Progenitor cell of endocrine pancreas (in vitro differentiated cells): ENCODE results near the gene HOXC13. TPM values are rescaled to one million over a fixed set of nuclear protein-coding genes. Genes with fewer than 3 reads are reported as not detected.

Experiments
- DNase-seq: peaks from one replicate; pipeline ENCODE4 v3.0.0; 2021; ENCODE audit warnings: low spot score; ENCODE audit not compliant: unreplicated experiment
- H3K27ac Mint-ChIP-seq: 2 replicates; pipeline ENCODE4 v1.8.0; 2021; ENCODE audit warnings: mild to moderate bottlenecking, moderate library complexity, mixed read lengths
- H3K27me3 Mint-ChIP-seq: 2 replicates; pipeline ENCODE4 v1.8.0; 2021; ENCODE audit warnings: mixed read lengths
- H3K36me3 Mint-ChIP-seq: 2 replicates; pipeline ENCODE4 v1.8.0; 2022; ENCODE audit warnings: mixed read lengths; ENCODE audit not compliant: insufficient read depth
- H3K4me1 Mint-ChIP-seq: 2 replicates; pipeline ENCODE4 v1.8.0; 2021; ENCODE audit warnings: low read depth, mixed read lengths
- H3K4me3 Mint-ChIP-seq: 2 replicates; pipeline ENCODE4 v1.8.0; 2021; ENCODE audit warnings: low read depth, mild to moderate bottlenecking, moderate library complexity, mixed read lengths
- H3K9me3 Mint-ChIP-seq: 2 replicates; pipeline ENCODE4 v1.8.0; 2021; ENCODE audit warnings: low read depth, mixed read lengths
- CTCF ChIP-seq: fragments of 200-600 bp; sonication (generic); IDR thresholded peaks from one replicate; pipeline ENCODE4 v1.5.0; 2021; ENCODE audit warnings: antibody characterized with exemption, mild to moderate bottlenecking; ENCODE audit not compliant: unreplicated experiment
- long read RNA-seq: library from polyadenylated mRNA; unstranded; transcript quantifications from one replicate; pipeline ENCODE4 v2.0.0, GENCODE V29; 2020
- total RNA-seq: library from RNA; stranded (reverse); gene quantifications from 2 replicates; pipeline ENCODE4 v1.2.1, GENCODE V29; 2021

Gene HOXC13
- not detected in 2 replicates for total RNA-seq
- long read RNA-seq: 0 reads

- H3K4me3 Mint-ChIP-seq: no peak within 1 kb of the TSS
- peaks cover 95% of the 10 kb centered on the region for H3K27me3 Mint-ChIP-seq
- H3K27ac Mint-ChIP-seq: no peak within 1 kb of the TSS
- no peaks in the 10 kb centered on the region for H3K9me3 Mint-ChIP-seq
- DNase-seq: peak; percentile 41
- no peak for TF ChIP-seq CTCF
- H3K36me3 Mint-ChIP-seq: no peaks in the 10 kb centered on the region
- H3K4me1 Mint-ChIP-seq: no peaks in the 10 kb centered on the region
These were observed at the start of gene HOXC13 for GRCh38 chr12:53938326-53939140. Gene HOXC13, plus strand, starts transcription at chr12:53938831. Its CDS starts 76 bp downstream, at chr12:53938907.

GRCh38 chr12:53890081-53890480 is 48.5 kb upstream of the HOXC13 start:
- Mint-ChIP-seq H3K4me3 (no peak overlapping the region), H3K4me1 (peaks cover 2% of the 10 kb centered on the region), H3K9me3 (no peaks in the 10 kb centered on the region), H3K27me3 (peaks cover 81% of the 10 kb centered on the region), H3K36me3 (no peaks in the 10 kb centered on the region), H3K27ac (no peak overlapping the region)
- no peak for DNase-seq
- TF ChIP-seq CTCF: no peak

- Mint-ChIP-seq H3K4me1 (peaks cover under 1% of the 10 kb centered on the region), H3K36me3 (no peaks in the 10 kb centered on the region), H3K27ac (no peak overlapping the region), H3K9me3 (no peaks in the 10 kb centered on the region), H3K27me3 (peaks cover 88% of the 10 kb centered on the region), H3K4me3 (no peak overlapping the region)
- DNase-seq: no peak
- TF ChIP-seq CTCF: no peak
These were observed 45.8 kb upstream of the HOXC13 start for GRCh38 chr12:53892762-53893395.

- H3K4me1 Mint-ChIP-seq: no peaks in the 10 kb centered on the region
- no peaks in the 10 kb centered on the region for H3K9me3 Mint-ChIP-seq
- peaks cover 79% of the 10 kb centered on the region for H3K27me3 Mint-ChIP-seq
- H3K4me3 Mint-ChIP-seq: no peak overlapping the region
- no peak for DNase-seq
- TF ChIP-seq CTCF: no peak
- no peaks in the 10 kb centered on the region for H3K36me3 Mint-ChIP-seq
- H3K27ac Mint-ChIP-seq: no peak overlapping the region
These were observed 39.4 kb upstream of the HOXC13 start for GRCh38 chr12:53899230-53899629.

GRCh38 chr12:53907103-53907502 is 31.5 kb upstream of the HOXC13 start:
- H3K9me3 Mint-ChIP-seq: no peaks in the 10 kb centered on the region
- H3K27ac Mint-ChIP-seq: no peak overlapping the region
- no peak for DNase-seq
- no peak for TF ChIP-seq CTCF
- no peak overlapping the region for H3K4me3 Mint-ChIP-seq
- H3K36me3 Mint-ChIP-seq: no peaks in the 10 kb centered on the region
- peaks cover 28% of the 10 kb centered on the region for H3K27me3 Mint-ChIP-seq
- H3K4me1 Mint-ChIP-seq: no peaks in the 10 kb centered on the region
